ENCODE results near the gene MAP3K21.

DNA sequence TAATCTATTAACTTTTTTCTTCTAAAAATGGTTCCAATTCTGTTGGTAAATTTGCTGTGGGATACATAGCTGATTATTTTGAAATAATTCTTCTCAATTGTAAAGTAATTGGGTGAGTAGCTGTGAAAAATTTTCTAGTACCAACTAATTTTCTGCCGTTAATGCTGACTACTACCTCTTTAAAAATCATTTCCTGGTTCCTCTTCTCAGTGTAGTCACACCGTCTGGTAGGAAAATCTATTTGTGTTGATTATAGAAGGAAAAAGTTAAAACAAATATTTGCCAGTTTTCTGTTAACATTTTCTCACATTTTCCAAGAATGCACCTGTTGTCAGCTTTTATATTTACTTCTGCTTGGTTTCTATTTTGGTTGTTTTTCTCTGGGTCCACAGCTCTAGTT, 82.0 kb downstream of the MAP3K21 start:
- TF ChIP-seq, protein P1, sequence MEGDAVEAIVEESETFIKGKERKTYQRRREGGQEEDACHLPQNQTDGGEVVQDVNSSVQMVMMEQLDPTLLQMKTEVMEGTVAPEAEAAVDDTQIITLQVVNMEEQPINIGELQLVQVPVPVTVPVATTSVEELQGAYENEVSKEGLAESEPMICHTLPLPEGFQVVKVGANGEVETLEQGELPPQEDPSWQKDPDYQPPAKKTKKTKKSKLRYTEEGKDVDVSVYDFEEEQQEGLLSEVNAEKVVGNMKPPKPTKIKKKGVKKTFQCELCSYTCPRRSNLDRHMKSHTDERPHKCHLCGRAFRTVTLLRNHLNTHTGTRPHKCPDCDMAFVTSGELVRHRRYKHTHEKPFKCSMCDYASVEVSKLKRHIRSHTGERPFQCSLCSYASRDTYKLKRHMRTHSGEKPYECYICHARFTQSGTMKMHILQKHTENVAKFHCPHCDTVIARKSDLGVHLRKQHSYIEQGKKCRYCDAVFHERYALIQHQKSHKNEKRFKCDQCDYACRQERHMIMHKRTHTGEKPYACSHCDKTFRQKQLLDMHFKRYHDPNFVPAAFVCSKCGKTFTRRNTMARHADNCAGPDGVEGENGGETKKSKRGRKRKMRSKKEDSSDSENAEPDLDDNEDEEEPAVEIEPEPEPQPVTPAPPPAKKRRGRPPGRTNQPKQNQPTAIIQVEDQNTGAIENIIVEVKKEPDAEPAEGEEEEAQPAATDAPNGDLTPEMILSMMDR (IDR thresholded peaks at IDR 0.05; ENCODE audit: low read depth, low read length) = no peak
- TF ChIP-seq EZH2phosphoT487 (IDR thresholded peaks at IDR 0.05; ENCODE audit: low read depth) = no peak
